ENCODE data around the gene VKORC1. TPM values are rescaled to one million over a fixed set of nuclear protein-coding genes. Genes with fewer than 3 reads are reported as not detected.
A peak's percentile ranks its signal among the peaks of the same experiment; 100 is the strongest.

The VKORC1 gene
- total and polyA plus RNA-seq, 7 experiments from 2014 or later = 29.5 to 93.0 (median 44.2) TPM

- no peaks in the 10 kb centered on the region for H3K27me3 Mint-ChIP-seq
- ChIA-PET CTCF (interaction anchor here (1.1 kb wide), 1 partner anchor 58 kb away, joined by 4 read pairs; no protein-coding TSS in a partner anchor), POLR2A (interaction anchor here (0.5 to 2.2 kb wide), 2 partner anchors 11 to 35 kb away, joined by 5 to 7 read pairs; partner anchors contain the start of genes ZNF646 and ZNF668)
- peaks cover 0 to 13% (median 3%) of the 10 kb centered on the region in 5 donors for H3K36me3 Mint-ChIP-seq
- H3K27ac ChIP-seq (ENCODE audit: low read depth, low read length) = no peak overlapping the region
- no peak overlapping the region for H3K27ac Mint-ChIP-seq
- no peaks in the 10 kb centered on the region for H3K27me3 ChIP-seq (ENCODE audit: control insufficient read depth in 2 of 2, insufficient read depth in 2 of 2, low read length in 2 of 2)
- DNase-seq = no peak
- peaks cover 5 to 21% (median 15%) of the 10 kb centered on the region in 7 donors for H3K4me1 Mint-ChIP-seq
- no peak overlapping the region for H3K4me3 ChIP-seq (ENCODE audit: low read length)
- H3K4me3 Mint-ChIP-seq = no peak overlapping the region
- no peaks in the 10 kb centered on the region for H3K9me3 ChIP-seq (ENCODE audit: control insufficient read depth in 2 of 3, low read length in 3 of 3)
- H3K4me1 ChIP-seq (ENCODE audit: control insufficient read depth in 2 of 2, insufficient read depth in 2 of 2, low read length in 2 of 2) = no peaks in the 10 kb centered on the region
- H3K9me3 Mint-ChIP-seq = no peaks in the 10 kb centered on the region
- intact Hi-C loops (cut with micrococcal nuclease) = no loop called here
- no peak for ATAC-seq
- H3K36me3 ChIP-seq (ENCODE audit: control insufficient read depth in 2 of 3, insufficient read depth in 3 of 3, low read length in 3 of 3) = peaks cover 0 to 81% (median 0%) of the 10 kb centered on the region in 3 experiments
Observed at GRCh38 chr16:31084584-31085302, 9.9 kb downstream of the VKORC1 start.

- H3K4me1 Mint-ChIP-seq = peaks cover 6 to 24% (median 16%) of the 10 kb centered on the region in 7 donors
- DNase-seq = no peak
Observed at GRCh38 chr16:31083981-31084380, 10.6 kb downstream of the VKORC1 start.

GRCh38 chr16:31083556-31083955 lies 11.0 kb downstream of the VKORC1 start:
- no peak overlapping the region for H3K27ac ChIP-seq (ENCODE audit: low read depth, low read length)
- H3K4me1 ChIP-seq (ENCODE audit: control insufficient read depth in 2 of 2, insufficient read depth in 2 of 2, low read length in 2 of 2) = no peaks in the 10 kb centered on the region
- H3K27me3 ChIP-seq (ENCODE audit: control insufficient read depth in 2 of 2, insufficient read depth in 2 of 2, low read length in 2 of 2) = no peaks in the 10 kb centered on the region
- intact Hi-C loops (cut with micrococcal nuclease) = no loop called here
- CTCF ChIA-PET = no interaction called here
- Mint-ChIP-seq H3K27me3 (no peaks in the 10 kb centered on the region), H3K4me1 (peaks cover 6 to 28% (median 19%) of the 10 kb centered on the region in 7 donors), H3K36me3 (peaks cover 0 to 17% (median 3%) of the 10 kb centered on the region in 5 donors), H3K4me3 (no peak overlapping the region), H3K9me3 (no peaks in the 10 kb centered on the region), H3K27ac (peak overlapping the region in 3 of 9 donors; percentile 21 to 76 (median 25))
- no peak overlapping the region for H3K4me3 ChIP-seq (ENCODE audit: low read length)
- DNase-seq (no peak), ATAC-seq (no peak)
- H3K36me3 ChIP-seq (ENCODE audit: control insufficient read depth in 2 of 3, insufficient read depth in 3 of 3, low read length in 3 of 3) = peaks cover 0 to 89% (median 4%) of the 10 kb centered on the region in 3 experiments
- POLR2A ChIA-PET = interaction anchor here (2.2 kb wide), 1 partner anchor 10 kb away, joined by 7 read pairs; the partner anchor contains the start of genes ZNF646 and ZNF668
- no peaks in the 10 kb centered on the region for H3K9me3 ChIP-seq (ENCODE audit: control insufficient read depth in 2 of 3, low read length in 3 of 3)

More at GRCh38 chr16:31083981-31084380, 10.6 kb downstream of the VKORC1 start:
- Histone ChIP-seq H3K27ac (ENCODE audit: low read depth, low read length) (no peak overlapping the region), H3K36me3 (ENCODE audit: control insufficient read depth in 2 of 3, insufficient read depth in 3 of 3, low read length in 3 of 3) (peaks cover 0 to 88% (median under 1%) of the 10 kb centered on the region in 3 experiments), H3K4me3 (ENCODE audit: low read length) (no peak overlapping the region), H3K4me1 (ENCODE audit: control insufficient read depth in 2 of 2, insufficient read depth in 2 of 2, low read length in 2 of 2) (no peaks in the 10 kb centered on the region), H3K27me3 (ENCODE audit: control insufficient read depth in 2 of 2, insufficient read depth in 2 of 2, low read length in 2 of 2) (no peaks in the 10 kb centered on the region), H3K9me3 (ENCODE audit: control insufficient read depth in 2 of 3, low read length in 3 of 3) (no peaks in the 10 kb centered on the region)
- Mint-ChIP-seq H3K36me3 (peaks cover 0 to 14% (median 3%) of the 10 kb centered on the region in 5 donors), H3K9me3 (no peaks in the 10 kb centered on the region), H3K4me3 (no peak overlapping the region), H3K27ac (peak overlapping the region in 2 of 9 donors; percentile 25 to 76), H3K27me3 (no peaks in the 10 kb centered on the region)
- ChIA-PET POLR2A (interaction anchor here (0.5 to 2.2 kb wide), 2 partner anchors 10 to 35 kb away, joined by 5 to 7 read pairs; partner anchors contain the start of genes ZNF646 and ZNF668), CTCF (interaction anchor here (1.1 kb wide), 1 partner anchor 59 kb away, joined by 4 read pairs; no protein-coding TSS in a partner anchor)
- intact Hi-C loops (cut with micrococcal nuclease) = no loop called here
- ATAC-seq = no peak

GRCh38 chr16:31083081-31083480 lies 11.5 kb downstream of the VKORC1 start:
- no peaks in the 10 kb centered on the region for H3K4me1 ChIP-seq (ENCODE audit: control insufficient read depth in 2 of 2, insufficient read depth in 2 of 2, low read length in 2 of 2)
- H3K4me1 Mint-ChIP-seq = peaks cover 7 to 33% (median 20%) of the 10 kb centered on the region in 7 donors
- H3K9me3 Mint-ChIP-seq = no peaks in the 10 kb centered on the region
- peak overlapping the region in 1 of 9 donors; percentile 21 for H3K27ac Mint-ChIP-seq
- no peak for DNase-seq
- no peak overlapping the region for H3K4me3 ChIP-seq (ENCODE audit: low read length)
- ChIA-PET CTCF (no interaction called here), POLR2A (interaction anchor here (2.2 kb wide), 1 partner anchor 9 kb away, joined by 7 read pairs; the partner anchor contains the start of genes ZNF646 and ZNF668)
- no peak for ATAC-seq
- intact Hi-C loops (cut with micrococcal nuclease) = no loop called here
- no peak overlapping the region for H3K27ac ChIP-seq (ENCODE audit: low read depth, low read length)
- no peaks in the 10 kb centered on the region for H3K9me3 ChIP-seq (ENCODE audit: control insufficient read depth in 2 of 3, low read length in 3 of 3)
- no peaks in the 10 kb centered on the region for H3K27me3 Mint-ChIP-seq
- H3K36me3 ChIP-seq (ENCODE audit: control insufficient read depth in 2 of 3, insufficient read depth in 3 of 3, low read length in 3 of 3) = peaks cover 0 to 89% (median 9%) of the 10 kb centered on the region in 3 experiments
- H3K27me3 ChIP-seq (ENCODE audit: control insufficient read depth in 2 of 2, insufficient read depth in 2 of 2, low read length in 2 of 2) = no peaks in the 10 kb centered on the region
- no peak overlapping the region for H3K4me3 Mint-ChIP-seq
- peaks cover 0 to 21% (median 4%) of the 10 kb centered on the region in 5 donors for H3K36me3 Mint-ChIP-seq

- H3K27me3 ChIP-seq (ENCODE audit: control insufficient read depth in 2 of 2, insufficient read depth in 2 of 2, low read length in 2 of 2) = no peaks in the 10 kb centered on the region
- Mint-ChIP-seq H3K27me3 (no peaks in the 10 kb centered on the region), H3K36me3 (peaks cover 0 to 27% (median 10%) of the 10 kb centered on the region in 5 donors), H3K4me3 (peak overlapping the region in 1 of 10 donors; percentile 53), H3K9me3 (no peaks in the 10 kb centered on the region), H3K27ac (peak overlapping the region in 4 of 9 donors; percentile 43 to 74 (median 56)), H3K4me1 (peaks cover 8 to 39% (median 20%) of the 10 kb centered on the region in 7 donors)
- H3K36me3 ChIP-seq (ENCODE audit: control insufficient read depth in 2 of 3, insufficient read depth in 3 of 3, low read length in 3 of 3) = peaks cover 0 to 92% (median 15%) of the 10 kb centered on the region in 3 experiments
- H3K4me1 ChIP-seq (ENCODE audit: control insufficient read depth in 2 of 2, insufficient read depth in 2 of 2, low read length in 2 of 2) = no peaks in the 10 kb centered on the region
- H3K27ac ChIP-seq (ENCODE audit: low read depth, low read length) = no peak overlapping the region
- intact Hi-C loops (cut with micrococcal nuclease) = no loop called here
- ChIA-PET POLR2A (no interaction called here), CTCF (no interaction called here)
- H3K9me3 ChIP-seq (ENCODE audit: control insufficient read depth in 2 of 3, low read length in 3 of 3) = no peaks in the 10 kb centered on the region
- no peak for DNase-seq
- no peak for ATAC-seq
- no peak overlapping the region for H3K4me3 ChIP-seq (ENCODE audit: low read length)
Observed at GRCh38 chr16:31082368-31083045, 12.1 kb downstream of the VKORC1 start.

- no peak overlapping the region for H3K27ac ChIP-seq (ENCODE audit: low read depth, low read length)
- Mint-ChIP-seq H3K4me3 (peak overlapping the region in 1 of 10 donors; percentile 53), H3K36me3 (peaks cover 0 to 32% (median 11%) of the 10 kb centered on the region in 5 donors), H3K4me1 (peaks cover 8 to 41% (median 20%) of the 10 kb centered on the region in 7 donors), H3K27ac (peak overlapping the region in 4 of 9 donors; percentile 43 to 74 (median 56)), H3K9me3 (no peaks in the 10 kb centered on the region), H3K27me3 (no peaks in the 10 kb centered on the region)
- POLR2A ChIA-PET = no interaction called here
- H3K27me3 ChIP-seq (ENCODE audit: control insufficient read depth in 2 of 2, insufficient read depth in 2 of 2, low read length in 2 of 2) = no peaks in the 10 kb centered on the region
- no peak overlapping the region for H3K4me3 ChIP-seq (ENCODE audit: low read length)
- CTCF ChIA-PET = no interaction called here
- no peaks in the 10 kb centered on the region for H3K4me1 ChIP-seq (ENCODE audit: control insufficient read depth in 2 of 2, insufficient read depth in 2 of 2, low read length in 2 of 2)
- intact Hi-C loops (cut with micrococcal nuclease) = no loop called here
- H3K36me3 ChIP-seq (ENCODE audit: control insufficient read depth in 2 of 3, insufficient read depth in 3 of 3, low read length in 3 of 3) = peaks cover 0 to 99% (median 17%) of the 10 kb centered on the region in 3 experiments
- ATAC-seq (no peak), DNase-seq (no peak)
- no peaks in the 10 kb centered on the region for H3K9me3 ChIP-seq (ENCODE audit: control insufficient read depth in 2 of 3, low read length in 3 of 3)
Observed at GRCh38 chr16:31081428-31082351, 12.9 kb downstream of the VKORC1 start.

Data from naive thymus-derived CD4-positive, alpha-beta T cell (primary cell).